HepG2 (cell line): ENCODE results near the gene NCR3LG1.

Source experiments
- CREB1 ChIP-seq, 2 experiments: fragments of 450-650 bp in 1 of 2; IDR thresholded peaks; 2 replicates each; pipeline ENCODE4 v1.6.1; 2016 to 2017; ENCODE audit warnings: control low read depth in 1 of 2, mild to moderate bottlenecking in 1 of 2, missing compliant biosample characterization in 1 of 2, missing genetic modification characterization in 1 of 2
- EZH2 ChIP-seq: conservative IDR thresholded peaks from 2 replicates; pipeline ENCODE4 v1.6.1; 2012; ENCODE audit warnings: mild to moderate bottlenecking, low read depth, low read length, moderate library complexity
- FOXK2 ChIP-seq: fragments of 450-650 bp; IDR thresholded peaks from 2 replicates; pipeline ENCODE4 v1.6.1; 2016
- KLF16 ChIP-seq, 2 experiments: sonication (generic) in 1 of 2; formaldehyde crosslinking in 1 of 2; IDR thresholded peaks; 2 replicates each; pipeline versions ENCODE4 v1.6.1 to v1.8.0; 2016 to 2023; ENCODE audit warnings: missing genetic modification reagents in 2 of 2, missing compliant biosample characterization in 1 of 2
- MYC ChIP-seq: sonication (generic); formaldehyde crosslinking; IDR thresholded peaks from 2 replicates; pipeline ENCODE4 v1.9.0; 2021; ENCODE audit warnings: missing genetic modification reagents, borderline replicate concordance
- SMAD1 ChIP-seq: sonication (generic); formaldehyde crosslinking; IDR thresholded peaks from 2 replicates; pipeline ENCODE4 v1.4.0; 2020; ENCODE audit warnings: missing genetic modification reagents, low read depth, mild to moderate bottlenecking, borderline replicate concordance
- ZNF569 ChIP-seq: sonication (generic); formaldehyde crosslinking; IDR thresholded peaks from 2 replicates; pipeline ENCODE4 v1.5.0; 2020; ENCODE audit warnings: mild to moderate bottlenecking, missing genetic modification reagents, moderate library complexity, borderline replicate concordance
- ZNF792 ChIP-seq: IDR thresholded peaks from 2 replicates; pipeline ENCODE4 v1.6.1; 2016
- ZSCAN30 ChIP-seq: sonication (generic); formaldehyde crosslinking; IDR thresholded peaks from 2 replicates; pipeline ENCODE4 v1.5.0; 2020; ENCODE audit warnings: mild to moderate bottlenecking, missing genetic modification reagents
- TF ChIP-seq, protein P1 (sequence below): sonication (generic); formaldehyde crosslinking; conservative IDR thresholded peaks from 2 replicates; pipeline ENCODE4 v1.4.0; 2020; ENCODE audit warnings: mild to moderate bottlenecking, missing genetic modification reagents, moderate library complexity
- TF ChIP-seq, protein P2 (sequence below): IDR thresholded peaks from 2 replicates; pipeline ENCODE4 v1.6.1; 2018; ENCODE audit warnings: missing genetic modification reagents, mild to moderate bottlenecking, missing compliant biosample characterization
- TF ChIP-seq, protein P3 (sequence below): sonication (generic); formaldehyde crosslinking; IDR thresholded peaks from 2 replicates; pipeline ENCODE4 v1.5.0; 2020; ENCODE audit warnings: mild to moderate bottlenecking, missing genetic modification reagents, moderate library complexity

DNA sequence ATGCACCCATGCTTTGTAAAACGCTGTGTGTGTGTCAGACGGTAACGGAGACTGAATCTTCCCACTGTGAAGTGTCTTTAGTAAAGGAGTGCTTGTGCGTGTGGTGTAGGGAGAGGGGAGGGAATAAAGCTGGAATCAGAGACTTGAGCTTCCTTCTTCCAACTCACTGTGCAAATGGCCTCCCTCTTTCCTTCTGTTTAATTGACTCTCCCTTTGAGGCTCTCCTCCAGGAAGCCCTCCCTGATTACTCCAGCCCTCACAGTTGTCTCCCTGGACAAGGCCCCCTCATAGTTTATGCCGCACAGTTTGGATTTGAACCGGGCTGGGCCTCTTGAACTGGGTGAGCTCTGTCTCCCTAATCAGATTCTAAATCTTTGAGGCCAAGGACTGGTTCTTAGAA is 59.8 kb downstream of the NCR3LG1 start:
- no peak for TF ChIP-seq ZSCAN30 (CRISPR knock-in tag)
- TF ChIP-seq, protein P1, sequence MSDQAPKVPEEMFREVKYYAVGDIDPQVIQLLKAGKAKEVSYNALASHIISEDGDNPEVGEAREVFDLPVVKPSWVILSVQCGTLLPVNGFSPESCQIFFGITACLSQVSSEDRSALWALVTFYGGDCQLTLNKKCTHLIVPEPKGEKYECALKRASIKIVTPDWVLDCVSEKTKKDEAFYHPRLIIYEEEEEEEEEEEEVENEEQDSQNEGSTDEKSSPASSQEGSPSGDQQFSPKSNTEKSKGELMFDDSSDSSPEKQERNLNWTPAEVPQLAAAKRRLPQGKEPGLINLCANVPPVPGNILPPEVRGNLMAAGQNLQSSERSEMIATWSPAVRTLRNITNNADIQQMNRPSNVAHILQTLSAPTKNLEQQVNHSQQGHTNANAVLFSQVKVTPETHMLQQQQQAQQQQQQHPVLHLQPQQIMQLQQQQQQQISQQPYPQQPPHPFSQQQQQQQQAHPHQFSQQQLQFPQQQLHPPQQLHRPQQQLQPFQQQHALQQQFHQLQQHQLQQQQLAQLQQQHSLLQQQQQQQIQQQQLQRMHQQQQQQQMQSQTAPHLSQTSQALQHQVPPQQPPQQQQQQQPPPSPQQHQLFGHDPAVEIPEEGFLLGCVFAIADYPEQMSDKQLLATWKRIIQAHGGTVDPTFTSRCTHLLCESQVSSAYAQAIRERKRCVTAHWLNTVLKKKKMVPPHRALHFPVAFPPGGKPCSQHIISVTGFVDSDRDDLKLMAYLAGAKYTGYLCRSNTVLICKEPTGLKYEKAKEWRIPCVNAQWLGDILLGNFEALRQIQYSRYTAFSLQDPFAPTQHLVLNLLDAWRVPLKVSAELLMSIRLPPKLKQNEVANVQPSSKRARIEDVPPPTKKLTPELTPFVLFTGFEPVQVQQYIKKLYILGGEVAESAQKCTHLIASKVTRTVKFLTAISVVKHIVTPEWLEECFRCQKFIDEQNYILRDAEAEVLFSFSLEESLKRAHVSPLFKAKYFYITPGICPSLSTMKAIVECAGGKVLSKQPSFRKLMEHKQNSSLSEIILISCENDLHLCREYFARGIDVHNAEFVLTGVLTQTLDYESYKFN (CRISPR knock-in tag) = no peak
- TF ChIP-seq, protein P2, sequence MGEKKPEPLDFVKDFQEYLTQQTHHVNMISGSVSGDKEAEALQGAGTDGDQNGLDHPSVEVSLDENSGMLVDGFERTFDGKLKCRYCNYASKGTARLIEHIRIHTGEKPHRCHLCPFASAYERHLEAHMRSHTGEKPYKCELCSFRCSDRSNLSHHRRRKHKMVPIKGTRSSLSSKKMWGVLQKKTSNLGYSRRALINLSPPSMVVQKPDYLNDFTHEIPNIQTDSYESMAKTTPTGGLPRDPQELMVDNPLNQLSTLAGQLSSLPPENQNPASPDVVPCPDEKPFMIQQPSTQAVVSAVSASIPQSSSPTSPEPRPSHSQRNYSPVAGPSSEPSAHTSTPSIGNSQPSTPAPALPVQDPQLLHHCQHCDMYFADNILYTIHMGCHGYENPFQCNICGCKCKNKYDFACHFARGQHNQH = no peak
- TF ChIP-seq, protein P3, sequence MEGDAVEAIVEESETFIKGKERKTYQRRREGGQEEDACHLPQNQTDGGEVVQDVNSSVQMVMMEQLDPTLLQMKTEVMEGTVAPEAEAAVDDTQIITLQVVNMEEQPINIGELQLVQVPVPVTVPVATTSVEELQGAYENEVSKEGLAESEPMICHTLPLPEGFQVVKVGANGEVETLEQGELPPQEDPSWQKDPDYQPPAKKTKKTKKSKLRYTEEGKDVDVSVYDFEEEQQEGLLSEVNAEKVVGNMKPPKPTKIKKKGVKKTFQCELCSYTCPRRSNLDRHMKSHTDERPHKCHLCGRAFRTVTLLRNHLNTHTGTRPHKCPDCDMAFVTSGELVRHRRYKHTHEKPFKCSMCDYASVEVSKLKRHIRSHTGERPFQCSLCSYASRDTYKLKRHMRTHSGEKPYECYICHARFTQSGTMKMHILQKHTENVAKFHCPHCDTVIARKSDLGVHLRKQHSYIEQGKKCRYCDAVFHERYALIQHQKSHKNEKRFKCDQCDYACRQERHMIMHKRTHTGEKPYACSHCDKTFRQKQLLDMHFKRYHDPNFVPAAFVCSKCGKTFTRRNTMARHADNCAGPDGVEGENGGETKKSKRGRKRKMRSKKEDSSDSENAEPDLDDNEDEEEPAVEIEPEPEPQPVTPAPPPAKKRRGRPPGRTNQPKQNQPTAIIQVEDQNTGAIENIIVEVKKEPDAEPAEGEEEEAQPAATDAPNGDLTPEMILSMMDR (CRISPR knock-in tag) = no peak
- TF ChIP-seq ZNF792 (CRISPR knock-in tag) = no peak
- no peak for TF ChIP-seq ZNF569 (CRISPR knock-in tag)
- TF ChIP-seq SMAD1 = no peak
- no peak for TF ChIP-seq FOXK2
- TF ChIP-seq MYC (CRISPR knock-in tag) = no peak
- no peak for TF ChIP-seq CREB1 (IDR thresholded peaks at IDR 0.05)
- TF ChIP-seq CREB1 (CRISPR knock-in tag; IDR thresholded peaks at IDR 0.05) = no peak
- TF ChIP-seq EZH2 = no peak
- no peak for TF ChIP-seq KLF16 (CRISPR knock-in tag; IDR thresholded peaks at IDR 0.05)
